CD4-positive, CD25-positive, alpha-beta regulatory T cell (primary cell): Measurements from ENCODE around the gene YIPF1. TPM values are rescaled to one million over a fixed set of nuclear protein-coding genes. Genes with fewer than 3 reads are reported as not detected.

Experiments
- ATAC-seq, 2 donors: fragments of 150-1000 bp; cut with Tn5 transposase; one replicate each; pipeline ENCODE4 v1.10.0; 2021; ENCODE audit warnings: low read depth in 2 of 2, moderate number of reproducible peaks in 2 of 2, moderate library complexity in 1 of 2
- DNase-seq, 3 donors: peaks; one replicate each; pipeline versions ENCODE4 v3.0.0 to v3.0.0-alpha.2; 2012 to 2022; ENCODE audit warnings: mixed read lengths in 1 of 3
- H3K27ac ChIP-seq: one replicate; pipeline ENCODE4 v1.7.0; 2013; ENCODE audit warnings: mild to moderate bottlenecking, low read length; ENCODE audit not compliant: insufficient read depth, poor library complexity, severe bottlenecking
- H3K27me3 ChIP-seq: one replicate; pipeline ENCODE4 v1.7.0; 2013; ENCODE audit warnings: low read length; ENCODE audit not compliant: control insufficient read depth, insufficient read depth
- H3K36me3 ChIP-seq: one replicate; pipeline ENCODE4 v1.7.0; 2013; ENCODE audit warnings: mild to moderate bottlenecking, low read length, moderate library complexity; ENCODE audit not compliant: control insufficient read depth, insufficient read depth
- H3K4me1 ChIP-seq: 2 replicates; pipeline ENCODE4 v1.7.0; 2013; ENCODE audit warnings: mild to moderate bottlenecking, low read length; ENCODE audit not compliant: insufficient read depth, control insufficient read depth, poor library complexity, severe bottlenecking
- H3K4me3 ChIP-seq: one replicate; pipeline ENCODE4 v1.7.0; 2013; ENCODE audit warnings: low read depth, mild to moderate bottlenecking, low read length, moderate library complexity
- H3K9me3 ChIP-seq, 2 experiments: 1 replicate in 1 of 2; 2 replicates in 1 of 2; pipeline ENCODE4 v1.7.0; 2013; ENCODE audit warnings: low read length in 2 of 2, mild to moderate bottlenecking in 1 of 2, moderate library complexity in 1 of 2; ENCODE audit not compliant: control insufficient read depth in 2 of 2
- H3K27ac Mint-ChIP-seq, 3 donors: one replicate each; pipeline ENCODE4 v1.8.0; 2020 to 2022; ENCODE audit warnings: mild to moderate bottlenecking in 3 of 3, mixed read lengths in 3 of 3, moderate library complexity in 2 of 3
- H3K27me3 Mint-ChIP-seq: one replicate; pipeline ENCODE4 v1.8.0; 2022; ENCODE audit warnings: mild to moderate bottlenecking, mixed read lengths
- H3K36me3 Mint-ChIP-seq: one replicate; pipeline ENCODE4 v1.8.0; 2020; ENCODE audit warnings: mixed read lengths
- H3K4me1 Mint-ChIP-seq, 4 donors: one replicate each; pipeline ENCODE4 v1.8.0; 2020 to 2022; ENCODE audit warnings: mixed read lengths in 4 of 4, mild to moderate bottlenecking in 1 of 4
- H3K4me3 Mint-ChIP-seq, 4 donors: one replicate each; pipeline ENCODE4 v1.8.0; 2020 to 2022; ENCODE audit warnings: mild to moderate bottlenecking in 4 of 4, mixed read lengths in 4 of 4, moderate library complexity in 3 of 4
- H3K9me3 Mint-ChIP-seq, 7 donors: one replicate each; pipeline ENCODE4 v1.8.0; 2020 to 2022; ENCODE audit warnings: mixed read lengths in 7 of 7, mild to moderate bottlenecking in 3 of 7, moderate library complexity in 2 of 7
- polyA plus RNA-seq, 4 donors: library from polyadenylated mRNA; unstranded; fragments of 300-500 nt; fragmentation: Illumina TruSeq; gene quantifications; one replicate each; pipeline ENCODE4 v1.2.3, GENCODE V29; 2021
- total RNA-seq: library from RNA; stranded (reverse); gene quantifications from one replicate; pipeline ENCODE4 v1.2.3, GENCODE V29; 2022

Gene YIPF1
- total and polyA plus RNA-seq, 5 donors from 2014 or later, result 16.0 to 51.4 (median 35.9) TPM

DNA sequence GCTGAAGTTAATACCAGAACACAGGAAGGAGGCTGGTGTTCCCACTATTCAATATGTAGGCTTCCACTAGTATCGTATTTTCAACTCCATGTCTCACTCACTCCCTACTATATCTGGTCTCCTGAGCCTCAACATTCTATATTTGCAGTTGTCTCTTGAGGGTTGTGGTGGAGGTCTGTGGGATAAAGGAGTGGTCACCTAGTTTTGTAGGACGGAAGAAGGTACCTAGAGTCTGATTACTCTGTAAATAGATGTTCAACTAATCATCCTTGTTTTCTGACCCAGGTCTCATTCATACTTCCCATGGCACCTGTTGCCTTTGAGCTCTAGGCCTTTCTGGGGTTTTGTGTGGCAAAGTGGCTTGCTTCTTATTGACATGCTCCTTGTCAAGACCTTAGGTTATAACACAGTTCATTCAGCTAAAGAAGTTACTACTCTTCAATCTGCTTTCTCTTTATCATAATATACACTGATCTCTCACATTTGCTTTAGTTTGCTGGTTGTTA is 37.8 kb upstream of the YIPF1 start:
- H3K4me1 ChIP-seq, result no peaks in the 10 kb centered on the region
- H3K27me3 Mint-ChIP-seq, result no peaks in the 10 kb centered on the region
- H3K27ac Mint-ChIP-seq, result no peak overlapping the region
- peaks cover 37% of the 10 kb centered on the region for H3K36me3 Mint-ChIP-seq
- peaks cover 0 to 3% of the 10 kb centered on the region in 2 experiments for H3K9me3 ChIP-seq
- no peak for ATAC-seq
- H3K36me3 ChIP-seq, result peaks cover 54% of the 10 kb centered on the region
- no peaks in the 10 kb centered on the region for H3K27me3 ChIP-seq
- H3K27ac ChIP-seq, result no peak overlapping the region
- H3K4me3 Mint-ChIP-seq, result no peak overlapping the region
- DNase-seq, result no peak
- no peak overlapping the region for H3K4me3 ChIP-seq
- peaks cover 0 to 11% (median 3%) of the 10 kb centered on the region in 4 donors for H3K4me1 Mint-ChIP-seq
- no peaks in the 10 kb centered on the region for H3K9me3 Mint-ChIP-seq

DNA sequence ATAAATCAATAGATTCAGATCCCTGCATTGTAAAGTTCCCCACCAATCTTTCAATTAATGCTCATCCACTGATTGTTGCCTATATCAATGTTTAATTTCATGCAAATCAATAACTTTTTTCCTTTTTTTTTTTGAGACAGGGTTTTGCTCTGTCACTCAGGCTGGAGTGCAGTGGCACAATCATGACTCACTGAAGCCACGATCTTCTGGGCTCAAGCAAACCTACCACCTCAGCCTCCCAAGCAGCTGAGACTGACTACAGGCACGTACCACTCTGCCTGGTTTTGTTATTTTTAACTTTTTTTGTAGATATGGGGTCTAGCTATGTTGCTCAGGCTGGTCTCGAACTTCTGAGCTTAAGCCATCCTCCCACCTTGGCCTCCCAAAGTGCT is 30.1 kb upstream of the YIPF1 start:
- peak overlapping the region in 2 of 3 donors; percentile 53 to 64 for H3K27ac Mint-ChIP-seq
- Histone ChIP-seq H3K9me3 (no peaks in the 10 kb centered on the region), H3K27ac (no peak overlapping the region), H3K36me3 (peaks cover 26% of the 10 kb centered on the region), H3K4me3 (no peak overlapping the region), H3K4me1 (no peaks in the 10 kb centered on the region), H3K27me3 (no peaks in the 10 kb centered on the region)
- H3K4me3 Mint-ChIP-seq, result no peak overlapping the region
- DNase-seq (peak in 1 of 3 donors; percentile 8), ATAC-seq (peak in 1 of 2 donors; percentile 50)
- peaks cover 22% of the 10 kb centered on the region for H3K36me3 Mint-ChIP-seq
- H3K9me3 Mint-ChIP-seq, result no peaks in the 10 kb centered on the region
- peaks cover 8 to 34% (median 22%) of the 10 kb centered on the region in 4 donors for H3K4me1 Mint-ChIP-seq
- no peaks in the 10 kb centered on the region for H3K27me3 Mint-ChIP-seq

DNA sequence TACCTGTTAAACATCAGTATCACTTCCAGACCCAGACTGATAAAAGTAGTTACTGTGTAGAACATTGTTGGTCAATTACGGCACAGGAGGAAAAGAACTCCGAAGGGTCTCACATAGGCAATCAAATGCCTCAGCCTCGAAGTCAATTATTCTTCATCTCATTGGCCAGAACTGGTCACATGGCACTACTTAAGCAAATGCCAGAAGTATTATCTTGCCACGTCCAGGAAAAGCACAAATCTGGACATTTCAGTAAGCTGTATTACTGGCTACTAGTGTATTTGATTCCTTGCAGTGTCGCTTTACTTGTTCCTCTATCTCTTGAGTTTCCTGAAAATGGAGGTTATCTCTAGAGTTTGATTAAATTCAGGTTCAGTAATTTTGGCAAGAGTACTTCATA is 28.7 kb upstream of the YIPF1 start:
- Histone ChIP-seq H3K36me3 (peaks cover 24% of the 10 kb centered on the region), H3K27me3 (no peaks in the 10 kb centered on the region), H3K4me3 (no peak overlapping the region), H3K4me1 (no peaks in the 10 kb centered on the region), H3K27ac (no peak overlapping the region), H3K9me3 (no peaks in the 10 kb centered on the region)
- Mint-ChIP-seq H3K9me3 (no peaks in the 10 kb centered on the region), H3K4me3 (no peak overlapping the region), H3K27ac (peak overlapping the region in 1 of 3 donors; percentile 87), H3K27me3 (no peaks in the 10 kb centered on the region), H3K4me1 (peaks cover 8 to 34% (median 22%) of the 10 kb centered on the region in 4 donors), H3K36me3 (peaks cover 22% of the 10 kb centered on the region)
- DNase-seq, result no peak
- ATAC-seq, result no peak

DNA sequence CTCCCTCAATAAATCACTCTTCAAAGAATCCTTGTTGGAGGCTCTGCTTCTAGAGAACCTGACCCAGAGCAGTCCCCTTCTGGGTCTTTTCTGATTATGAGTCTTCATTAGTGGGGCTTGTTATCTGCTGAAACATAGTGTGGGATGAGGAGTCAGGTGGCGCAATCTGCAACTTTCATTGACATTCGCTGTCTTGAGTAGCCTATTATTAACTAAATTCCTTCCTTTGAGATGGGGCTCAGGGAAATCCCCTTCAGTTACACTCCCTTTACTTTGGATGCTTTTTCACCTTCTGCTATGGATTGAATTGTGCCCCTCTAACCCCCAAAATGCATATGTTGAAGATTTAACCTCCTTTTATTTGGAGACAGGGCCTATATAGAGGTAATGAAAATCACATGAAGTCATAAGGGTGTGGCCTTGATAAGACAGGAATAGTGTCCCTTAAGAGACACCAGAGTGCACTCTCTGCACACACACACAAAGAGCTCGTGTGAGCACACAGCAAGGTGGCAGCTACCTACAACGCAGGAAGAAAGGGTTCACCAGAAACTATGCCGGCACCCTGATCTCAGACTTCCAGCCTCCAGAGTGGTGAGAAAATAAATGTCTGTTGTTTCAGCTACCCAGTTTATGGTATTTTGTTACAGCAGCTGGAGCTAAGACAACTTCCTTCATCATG is 23.9 kb upstream of the YIPF1 start:
- no peak for ATAC-seq
- Mint-ChIP-seq H3K9me3 (no peaks in the 10 kb centered on the region), H3K36me3 (peaks cover 18% of the 10 kb centered on the region)

DNA sequence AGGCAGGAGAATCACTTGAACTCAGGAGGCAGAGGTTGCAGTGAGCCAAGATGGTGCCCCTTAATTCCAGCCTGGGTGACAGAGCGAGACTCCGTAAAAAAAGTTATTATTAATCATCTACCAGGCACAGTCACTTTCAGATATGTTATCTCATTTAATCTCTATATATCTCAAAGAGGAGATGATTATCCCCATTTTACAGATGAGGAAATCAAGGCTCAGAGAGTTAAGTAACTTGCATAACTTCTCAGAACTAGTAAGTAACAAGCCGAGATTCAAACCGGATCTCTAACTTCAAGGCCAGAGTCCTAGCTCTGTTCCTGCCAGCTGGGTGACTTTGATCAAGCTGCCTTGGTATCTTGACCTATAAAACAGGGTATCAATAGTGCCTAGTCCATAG is 21.8 kb upstream of the YIPF1 start:
- no peak for DNase-seq
- Histone ChIP-seq H3K27me3 (no peaks in the 10 kb centered on the region), H3K27ac (no peak overlapping the region), H3K4me1 (no peaks in the 10 kb centered on the region), H3K9me3 (no peaks in the 10 kb centered on the region), H3K36me3 (peaks cover 14% of the 10 kb centered on the region), H3K4me3 (no peak overlapping the region)
- H3K4me1 Mint-ChIP-seq, result peaks cover 5 to 11% (median 8%) of the 10 kb centered on the region in 4 donors
- no peaks in the 10 kb centered on the region for H3K27me3 Mint-ChIP-seq
- H3K36me3 Mint-ChIP-seq, result peaks cover 18% of the 10 kb centered on the region
- H3K27ac Mint-ChIP-seq, result no peak overlapping the region
- H3K9me3 Mint-ChIP-seq, result no peaks in the 10 kb centered on the region
- ATAC-seq, result no peak
- H3K4me3 Mint-ChIP-seq, result no peak overlapping the region

More for the DNA sequence above, 23.9 kb upstream of the YIPF1 start:
- peaks cover 5 to 19% (median 16%) of the 10 kb centered on the region in 4 donors for H3K4me1 Mint-ChIP-seq
- DNase-seq, result no peak
- H3K27ac ChIP-seq, result no peak overlapping the region
- no peaks in the 10 kb centered on the region for H3K9me3 ChIP-seq
- H3K27me3 Mint-ChIP-seq, result no peaks in the 10 kb centered on the region
- H3K27ac Mint-ChIP-seq, result peak overlapping the region; percentile 36 to 93 (median 44)
- no peak overlapping the region for H3K4me3 Mint-ChIP-seq
- no peaks in the 10 kb centered on the region for H3K27me3 ChIP-seq
- no peaks in the 10 kb centered on the region for H3K4me1 ChIP-seq
- peaks cover 14% of the 10 kb centered on the region for H3K36me3 ChIP-seq
- no peak overlapping the region for H3K4me3 ChIP-seq

DNA sequence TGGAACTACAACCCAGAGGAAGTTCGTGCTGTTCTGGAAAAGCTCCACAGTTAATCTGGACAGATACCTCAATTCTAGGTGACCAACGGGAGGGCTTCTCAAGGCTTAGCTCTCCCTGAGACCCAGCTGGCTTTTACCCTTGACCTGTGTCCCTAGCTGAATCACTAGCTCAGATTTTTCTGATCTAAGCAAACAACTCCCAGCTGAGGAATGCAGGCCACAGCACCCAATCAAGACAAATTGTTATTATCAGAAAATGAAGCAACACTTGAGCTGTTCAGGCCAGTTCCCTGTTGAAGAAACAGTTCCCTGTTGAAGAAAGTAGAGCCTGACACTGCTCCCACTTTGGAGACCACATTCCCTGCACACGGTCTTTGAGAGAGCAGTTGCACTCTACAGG is 20.3 kb upstream of the YIPF1 start:
- no peak overlapping the region for H3K27ac Mint-ChIP-seq
- ATAC-seq (no peak), DNase-seq (no peak)
- no peaks in the 10 kb centered on the region for H3K9me3 Mint-ChIP-seq
- peaks cover 11% of the 10 kb centered on the region for H3K36me3 Mint-ChIP-seq
- no peaks in the 10 kb centered on the region for H3K4me1 ChIP-seq
- peaks cover 14% of the 10 kb centered on the region for H3K36me3 ChIP-seq
- H3K4me1 Mint-ChIP-seq, result peaks cover 0 to 4% (median under 1%) of the 10 kb centered on the region in 4 donors
- H3K4me3 ChIP-seq, result no peak overlapping the region
- no peaks in the 10 kb centered on the region for H3K27me3 ChIP-seq
- H3K27me3 Mint-ChIP-seq, result no peaks in the 10 kb centered on the region
- H3K9me3 ChIP-seq, result no peaks in the 10 kb centered on the region
- no peak overlapping the region for H3K4me3 Mint-ChIP-seq
- H3K27ac ChIP-seq, result no peak overlapping the region

DNA sequence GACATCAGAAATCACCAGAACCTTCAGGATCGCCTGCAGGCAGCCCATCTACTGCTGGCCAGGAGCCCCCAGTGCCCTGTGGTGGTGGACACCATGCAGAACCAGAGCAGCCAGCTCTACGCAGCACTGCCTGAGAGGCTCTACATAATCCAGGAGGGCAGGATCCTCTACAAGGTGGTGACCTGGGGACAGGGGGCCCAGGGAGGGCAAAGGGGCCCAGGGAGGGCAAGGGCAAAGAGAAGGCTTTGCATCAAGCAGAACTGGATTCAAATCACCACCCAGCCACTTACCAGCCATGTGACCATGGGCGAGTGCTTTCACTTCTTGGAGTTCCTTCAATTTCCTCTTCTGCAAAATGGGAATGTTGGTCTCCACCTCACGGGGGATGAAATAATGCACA is 16.5 kb upstream of the YIPF1 start:
- Mint-ChIP-seq H3K27me3 (no peaks in the 10 kb centered on the region), H3K27ac (no peak overlapping the region), H3K9me3 (no peaks in the 10 kb centered on the region), H3K36me3 (peaks cover 6% of the 10 kb centered on the region), H3K4me3 (no peak overlapping the region), H3K4me1 (peaks cover 0 to 2% (median 0%) of the 10 kb centered on the region in 4 donors)
- Histone ChIP-seq H3K9me3 (no peaks in the 10 kb centered on the region), H3K4me3 (no peak overlapping the region), H3K27ac (no peak overlapping the region), H3K27me3 (no peaks in the 10 kb centered on the region), H3K4me1 (no peaks in the 10 kb centered on the region), H3K36me3 (no peaks in the 10 kb centered on the region)
- no peak for ATAC-seq
- DNase-seq, result no peak

DNA sequence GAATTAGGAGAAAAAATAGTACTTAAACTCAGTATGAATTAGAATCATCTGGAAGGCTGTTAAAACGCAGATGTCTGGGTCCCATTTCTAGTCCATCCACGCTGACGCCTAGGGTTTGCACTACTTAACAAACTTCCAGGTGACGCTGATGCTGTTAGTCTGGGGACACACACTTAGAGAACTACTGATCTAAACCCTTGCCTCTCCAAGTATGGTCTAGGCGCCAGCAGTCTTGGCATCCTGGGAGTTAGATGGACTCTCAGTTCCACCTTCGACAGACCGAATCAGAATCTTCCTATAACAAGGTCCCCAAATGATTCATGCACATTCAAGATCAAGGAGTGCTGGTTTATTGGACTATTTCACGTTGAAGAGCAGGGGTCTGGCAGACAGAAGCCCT is 15.9 kb upstream of the YIPF1 start:
- Histone ChIP-seq H3K9me3 (no peaks in the 10 kb centered on the region), H3K4me1 (no peaks in the 10 kb centered on the region), H3K4me3 (no peak overlapping the region), H3K36me3 (no peaks in the 10 kb centered on the region), H3K27ac (no peak overlapping the region), H3K27me3 (no peaks in the 10 kb centered on the region)
- Mint-ChIP-seq H3K9me3 (no peaks in the 10 kb centered on the region), H3K4me3 (no peak overlapping the region), H3K27ac (no peak overlapping the region), H3K4me1 (peaks cover 0 to 2% (median 0%) of the 10 kb centered on the region in 4 donors), H3K27me3 (no peaks in the 10 kb centered on the region), H3K36me3 (peaks cover 6% of the 10 kb centered on the region)
- DNase-seq, result no peak
- no peak for ATAC-seq
